ENCODE results near the gene NUDT14.

NUDT14 gene

GRCh38 chr14:105211758-105212089 is 30.6 kb upstream of the NUDT14 start:
- Histone ChIP-seq H3K27ac (ENCODE audit: low read length) (no peak overlapping the region), H2AFZ (ENCODE audit: low read depth, low read length) (no peak overlapping the region), H3K9ac (ENCODE audit: low read length) (no peak overlapping the region), H3K4me1 (ENCODE audit: low read length) (no peaks in the 10 kb centered on the region), H3K9me3 (ENCODE audit: insufficient read depth, low read length) (no peaks in the 10 kb centered on the region), H3K27me3 (ENCODE audit: low read depth, low read length) (no peaks in the 10 kb centered on the region), H3K4me3 (ENCODE audit: low read length) (no peak overlapping the region), H3K79me2 (ENCODE audit: low read length) (no peaks in the 10 kb centered on the region), H4K20me1 (ENCODE audit: insufficient read depth, low read length) (0 out of 2 replicates have a peak, but pooled peaks cover 6% of the 10 kb centered on the region), H3K4me2 (ENCODE audit: low read length) (no peak overlapping the region), H3K36me3 (replicated peaks; ENCODE audit: low read depth, low read length) (no peaks in the 10 kb centered on the region)
- no peak for TF ChIP-seq CTCF (IDR thresholded peaks at IDR 0.05; ENCODE audit: low read depth, low read length)
- no peak for TF ChIP-seq EZH2phosphoT487 (IDR thresholded peaks at IDR 0.05; ENCODE audit: low read depth)

GRCh38 chr14:105211086-105211757 is 30.1 kb upstream of the NUDT14 start:
- no peaks in the 10 kb centered on the region for H3K27me3 ChIP-seq (ENCODE audit: low read depth, low read length)
- H3K27ac ChIP-seq (ENCODE audit: low read length) = no peak overlapping the region
- H3K4me2 ChIP-seq (ENCODE audit: low read length) = no peak overlapping the region
- H2AFZ ChIP-seq (ENCODE audit: low read depth, low read length) = no peak overlapping the region
- H3K36me3 ChIP-seq (replicated peaks; ENCODE audit: low read depth, low read length) = no peaks in the 10 kb centered on the region
- 0 out of 2 replicates have a peak, but pooled peaks cover 6% of the 10 kb centered on the region for H4K20me1 ChIP-seq (ENCODE audit: insufficient read depth, low read length)
- no peaks in the 10 kb centered on the region for H3K4me1 ChIP-seq (ENCODE audit: low read length)
- H3K9me3 ChIP-seq (ENCODE audit: insufficient read depth, low read length) = no peaks in the 10 kb centered on the region
- no peak overlapping the region for H3K4me3 ChIP-seq (ENCODE audit: low read length)
- no peaks in the 10 kb centered on the region for H3K79me2 ChIP-seq (ENCODE audit: low read length)
- TF ChIP-seq EZH2phosphoT487 (IDR thresholded peaks at IDR 0.05; ENCODE audit: low read depth) (no peak), CTCF (IDR thresholded peaks at IDR 0.05; ENCODE audit: low read depth, low read length) (no peak)
- H3K9ac ChIP-seq (ENCODE audit: low read length) = no peak overlapping the region

- Histone ChIP-seq H3K4me3 (ENCODE audit: low read length) (no peak overlapping the region), H3K36me3 (replicated peaks; ENCODE audit: low read depth, low read length) (no peaks in the 10 kb centered on the region), H3K9me3 (ENCODE audit: insufficient read depth, low read length) (no peaks in the 10 kb centered on the region), H4K20me1 (ENCODE audit: insufficient read depth, low read length) (0 out of 2 replicates have a peak, but pooled peaks cover 6% of the 10 kb centered on the region), H3K27me3 (ENCODE audit: low read depth, low read length) (no peaks in the 10 kb centered on the region), H3K79me2 (ENCODE audit: low read length) (no peaks in the 10 kb centered on the region), H3K9ac (ENCODE audit: low read length) (no peak overlapping the region), H3K4me2 (ENCODE audit: low read length) (no peak overlapping the region), H3K27ac (ENCODE audit: low read length) (no peak overlapping the region), H3K4me1 (ENCODE audit: low read length) (no peaks in the 10 kb centered on the region), H2AFZ (ENCODE audit: low read depth, low read length) (no peak overlapping the region)
- no peak for TF ChIP-seq CTCF (IDR thresholded peaks at IDR 0.05; ENCODE audit: low read depth, low read length)
- no peak for TF ChIP-seq EZH2phosphoT487 (IDR thresholded peaks at IDR 0.05; ENCODE audit: low read depth)
These were observed 29.3 kb upstream of the NUDT14 start for GRCh38 chr14:105210266-105211025.

GRCh38 chr14:105209646-105210045 is 28.5 kb upstream of the NUDT14 start:
- Histone ChIP-seq H3K4me3 (ENCODE audit: low read length) (no peak overlapping the region), H3K4me2 (ENCODE audit: low read length) (no peak overlapping the region), H3K9me3 (ENCODE audit: insufficient read depth, low read length) (no peaks in the 10 kb centered on the region), H2AFZ (ENCODE audit: low read depth, low read length) (no peak overlapping the region), H3K79me2 (ENCODE audit: low read length) (no peaks in the 10 kb centered on the region), H3K36me3 (replicated peaks; ENCODE audit: low read depth, low read length) (no peaks in the 10 kb centered on the region), H3K4me1 (ENCODE audit: low read length) (no peaks in the 10 kb centered on the region), H4K20me1 (ENCODE audit: insufficient read depth, low read length) (no peaks in the 10 kb centered on the region), H3K27ac (ENCODE audit: low read length) (no peak overlapping the region), H3K27me3 (ENCODE audit: low read depth, low read length) (peaks cover 3% of the 10 kb centered on the region; the same call in 1 of the 2 replicates), H3K9ac (ENCODE audit: low read length) (no peak overlapping the region)
- TF ChIP-seq CTCF (IDR thresholded peaks at IDR 0.05; ENCODE audit: low read depth, low read length) = no peak
- TF ChIP-seq EZH2phosphoT487 (IDR thresholded peaks at IDR 0.05; ENCODE audit: low read depth) = no peak

Measured in OCI-LY3 (cell line).